SK-N-SH (cell line): ENCODE results near the gene CFAP65. TPM values are rescaled to one million over a fixed set of nuclear protein-coding genes. Genes with fewer than 3 reads are reported as not detected.

Experiments used
- CTCF ChIA-PET: fragments of 300-600, 350-600 bp; formaldehyde crosslinking; extraction: SDS; loops from one replicate; lab custom pipeline; 2021; lab: Yijun Ruan, JAX
- POLR2A ChIA-PET: fragments of 350-600 bp; sonication (Branson Sonifier 250); formaldehyde crosslinking; extraction: SDS; loops from one replicate; lab custom pipeline; 2020; ENCODE audit warnings: antibody characterized with exemption, inconsistent platforms; lab: Yijun Ruan, JAX
- DNase-seq: peaks from one replicate; pipeline ENCODE4 v3.0.0; 2012
- H2AFZ ChIP-seq: fragments of 200-600 bp; sonication (generic); 2 replicates; pipeline ENCODE4 v1.8.1; 2016; ENCODE audit warnings: antibody characterized with exemption, mild to moderate bottlenecking, low read depth
- H3F3A ChIP-seq: fragments of 200-600 bp; sonication (generic); replicated peaks from 2 replicates; pipeline ENCODE3; 2016; ENCODE audit warnings: antibody characterized with exemption, mild to moderate bottlenecking; ENCODE audit not compliant: insufficient read depth
- H3K27ac ChIP-seq, 2 experiments: fragments of 200-500 bp in 1 of 2; fragments of 200-600 bp in 1 of 2; sonication (Bioruptor generic) in 1 of 2; sonication (generic), shearing (Covaris generic) in 1 of 2; 2 replicates each; pipeline versions ENCODE4 v1.5.1 to v1.6.1; 2014 to 2016; ENCODE audit warnings: low read depth in 2 of 2, inconsistent platforms in 1 of 2, low read length in 1 of 2, mild to moderate bottlenecking in 1 of 2, mixed read lengths in 1 of 2
- H3K27me3 ChIP-seq: fragments of 200-600 bp; sonication (generic), shearing (Covaris generic); 2 replicates; pipeline ENCODE4 v1.6.1; 2016; ENCODE audit warnings: mixed run types; ENCODE audit not compliant: insufficient read depth
- H3K36me3 ChIP-seq, 2 experiments: fragments of 200-500 bp in 1 of 2; fragments of 200-600 bp in 1 of 2; sonication (Bioruptor generic) in 1 of 2; sonication (generic) in 1 of 2; replicated peaks in 1 of 2; 2 replicates each; pipeline versions ENCODE3 to v1.5.1; 2014 to 2016; ENCODE audit warnings: low read length in 1 of 2, mild to moderate bottlenecking in 1 of 2; ENCODE audit not compliant: insufficient read depth in 2 of 2, control insufficient read depth in 1 of 2
- H3K4me1 ChIP-seq, 2 experiments: fragments of 200-500 bp in 1 of 2; fragments of 200-600 bp in 1 of 2; sonication (Bioruptor generic) in 1 of 2; sonication (generic), shearing (Covaris generic) in 1 of 2; 2 replicates each; pipeline versions ENCODE4 v1.5.1 to v1.6.1; 2014 to 2016; ENCODE audit warnings: low read depth in 1 of 2, low read length in 1 of 2, mixed run types in 1 of 2; ENCODE audit not compliant: insufficient read depth in 2 of 2, control insufficient read depth in 1 of 2
- H3K4me2 ChIP-seq: fragments of 200-600 bp; sonication (generic), shearing (Covaris generic); 2 replicates; pipeline ENCODE4 v1.6.1; 2017; ENCODE audit warnings: mixed run types
- H3K4me3 ChIP-seq, 2 experiments: fragments of 200-500 bp in 1 of 2; fragments of 200-600 bp in 1 of 2; sonication (Bioruptor generic) in 1 of 2; sonication (generic), shearing (Covaris generic) in 1 of 2; 2 replicates each; pipeline versions ENCODE4 v1.5.1 to v1.8.1; 2014 to 2016; ENCODE audit warnings: low read depth in 2 of 2, inconsistent platforms in 1 of 2, low read length in 1 of 2, mild to moderate bottlenecking in 1 of 2, mixed read lengths in 1 of 2, moderate library complexity in 1 of 2
- H3K79me2 ChIP-seq: fragments of 200-600 bp; sonication (generic); 2 replicates; pipeline ENCODE4 v1.8.1; 2017; ENCODE audit warnings: mild to moderate bottlenecking; ENCODE audit not compliant: insufficient read depth
- H3K9ac ChIP-seq: fragments of 200-600 bp; sonication (generic); 2 replicates; pipeline ENCODE4 v1.6.1; 2017; ENCODE audit warnings: mixed run types
- H3K9me2 ChIP-seq: fragments of 200-600 bp; sonication (generic); 2 replicates; pipeline ENCODE4 v1.6.1; 2017; ENCODE audit warnings: mixed run types
- H3K9me3 ChIP-seq: fragments of 200-600 bp; sonication (generic); 2 replicates; pipeline ENCODE4 v1.6.1; 2017; ENCODE audit warnings: mixed run types, mild to moderate bottlenecking, moderate library complexity
- H4K20me1 ChIP-seq: fragments of 200-600 bp; sonication (generic); 2 replicates; pipeline ENCODE4 v1.6.1; 2017; ENCODE audit warnings: mild to moderate bottlenecking, mixed run types; ENCODE audit not compliant: insufficient read depth
- CHD2 ChIP-seq: fragments of 150-350 bp; IDR thresholded peaks from 2 replicates; pipeline ENCODE4 v1.6.1; 2018; ENCODE audit warnings: low read length; ENCODE audit not compliant: partially characterized antibody
- ELF1 ChIP-seq: IDR thresholded peaks from 2 replicates; pipeline ENCODE4 v1.4.0; 2012
- FOXJ3 ChIP-seq: sonication (generic); formaldehyde crosslinking; IDR thresholded peaks from 2 replicates; pipeline ENCODE4 v1.5.1; 2020; ENCODE audit warnings: mild to moderate bottlenecking, missing genetic modification reagents
- MEF2A ChIP-seq: IDR thresholded peaks from 2 replicates; pipeline ENCODE4 v1.4.0; 2012; ENCODE audit warnings: low read depth, borderline replicate concordance
- NFIC ChIP-seq: IDR thresholded peaks from 2 replicates; pipeline ENCODE4 v1.4.0; 2012; ENCODE audit warnings: borderline replicate concordance
- NRF1 ChIP-seq: IDR thresholded peaks from 2 replicates; pipeline ENCODE4 v1.6.1; 2012; ENCODE audit warnings: low read depth, mild to moderate bottlenecking, low read length
- POLR2AphosphoS5 ChIP-seq: IDR thresholded peaks from 2 replicates; pipeline ENCODE4 v1.6.1; 2012; ENCODE audit warnings: low read depth, low read length
- RAD21 ChIP-seq: IDR thresholded peaks from 2 replicates; pipeline ENCODE4 v1.6.1; 2012; ENCODE audit warnings: mild to moderate bottlenecking, low read length
- RXRA ChIP-seq: IDR thresholded peaks from 2 replicates; pipeline ENCODE4 v1.4.0; 2012; ENCODE audit warnings: low read depth, mild to moderate bottlenecking, borderline replicate concordance
- SMC3 ChIP-seq: IDR thresholded peaks from 2 replicates; pipeline ENCODE4 v1.6.1; 2012; ENCODE audit warnings: low read depth, low read length, improper control_type of control experiment
- TAF1 ChIP-seq: IDR thresholded peaks from 2 replicates; pipeline ENCODE4 v1.6.1; 2012; ENCODE audit warnings: low read depth, mild to moderate bottlenecking, low read length, moderate library complexity, borderline replicate concordance
- YY1 ChIP-seq: IDR thresholded peaks from 2 replicates; pipeline ENCODE4 v1.4.0; 2012; ENCODE audit warnings: low read depth, mild to moderate bottlenecking
- WGBS: methylation state at CpG from one replicate; pipeline ENCODE4 v1.1.6; 2017; ENCODE audit warnings: low lambda C conversion rate; 5-methylcytosine and 5-hydroxymethylcytosine counted together
- polyA plus RNA-seq, 3 experiments: library from polyadenylated mRNA; depleted of rRNA; stranded (reverse); fragments of >200 nt; gene quantifications; 2 replicates each; pipeline ENCODE4 v1.2.3, GENCODE V29; 2012
- TF ChIP-seq, protein P1 (sequence below): IDR thresholded peaks from 2 replicates; pipeline ENCODE4 v1.4.0; 2012; ENCODE audit warnings: low read depth, borderline replicate concordance
- TF ChIP-seq, protein P2 (sequence below): fragments of 150-350 bp; IDR thresholded peaks from 2 replicates; pipeline ENCODE4 v1.6.1; 2016; ENCODE audit warnings: mild to moderate bottlenecking, low read depth, low read length
- TF ChIP-seq, protein P3 (sequence below): IDR thresholded peaks from 2 replicates; pipeline ENCODE4 v1.6.1; 2012; ENCODE audit warnings: mild to moderate bottlenecking, low read depth, low read length, moderate library complexity

CFAP65 gene
- polyA plus RNA-seq, 1 of the 3 experiments (the other 2 are of a cell fraction), result 0.95 TPM

DNA sequence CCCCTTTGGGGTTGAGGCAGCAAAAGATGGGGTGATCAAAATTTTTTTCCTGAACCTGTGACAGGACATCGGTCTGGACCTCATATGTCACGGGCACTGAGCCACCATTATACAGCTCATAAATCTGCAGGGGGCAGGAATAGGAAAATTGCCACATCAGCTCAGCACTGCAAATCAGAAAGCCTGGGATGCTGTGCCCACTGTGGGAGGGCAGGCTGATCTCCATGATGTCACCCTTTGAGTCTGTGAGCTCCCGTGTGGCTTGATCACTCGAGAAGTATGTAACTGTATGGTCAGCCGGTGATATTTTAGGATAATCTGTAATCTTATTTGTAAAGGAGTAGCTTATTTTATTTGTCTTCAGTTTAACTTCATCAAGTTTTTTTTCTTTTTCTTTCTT is 30.4 kb downstream of the CFAP65 start:
- POLR2A ChIA-PET, result interaction anchor here (0.8 kb wide), 1 partner anchor 9 kb away, joined by 3 read pairs; no protein-coding TSS in a partner anchor
- H3K4me2 ChIP-seq, result no peak overlapping the region
- WGBS, result 56% methylated on average over 5 of the region's 5 CpGs
- no peaks in the 10 kb centered on the region for H3K9me3 ChIP-seq
- H3K9me2 ChIP-seq, result no peaks in the 10 kb centered on the region
- H3K27me3 ChIP-seq, result no peaks in the 10 kb centered on the region
- no peaks in the 10 kb centered on the region for H4K20me1 ChIP-seq
- no peaks in the 10 kb centered on the region for H3K36me3 ChIP-seq
- TF ChIP-seq MEF2A (no peak), NRF1 (no peak), TAF1 (no peak), POLR2AphosphoS5 (no peak), YY1 (no peak), FOXJ3 (CRISPR knock-in tag) (no peak), CHD2 (no peak), RXRA (no peak), SMC3 (no peak), RAD21 (no peak), ELF1 (no peak), NFIC (no peak)
- TF ChIP-seq, protein P1, sequence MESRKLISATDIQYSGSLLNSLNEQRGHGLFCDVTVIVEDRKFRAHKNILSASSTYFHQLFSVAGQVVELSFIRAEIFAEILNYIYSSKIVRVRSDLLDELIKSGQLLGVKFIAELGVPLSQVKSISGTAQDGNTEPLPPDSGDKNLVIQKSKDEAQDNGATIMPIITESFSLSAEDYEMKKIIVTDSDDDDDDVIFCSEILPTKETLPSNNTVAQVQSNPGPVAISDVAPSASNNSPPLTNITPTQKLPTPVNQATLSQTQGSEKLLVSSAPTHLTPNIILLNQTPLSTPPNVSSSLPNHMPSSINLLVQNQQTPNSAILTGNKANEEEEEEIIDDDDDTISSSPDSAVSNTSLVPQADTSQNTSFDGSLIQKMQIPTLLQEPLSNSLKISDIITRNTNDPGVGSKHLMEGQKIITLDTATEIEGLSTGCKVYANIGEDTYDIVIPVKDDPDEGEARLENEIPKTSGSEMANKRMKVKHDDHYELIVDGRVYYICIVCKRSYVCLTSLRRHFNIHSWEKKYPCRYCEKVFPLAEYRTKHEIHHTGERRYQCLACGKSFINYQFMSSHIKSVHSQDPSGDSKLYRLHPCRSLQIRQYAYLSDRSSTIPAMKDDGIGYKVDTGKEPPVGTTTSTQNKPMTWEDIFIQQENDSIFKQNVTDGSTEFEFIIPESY, result no peak
- TF ChIP-seq, protein P2, sequence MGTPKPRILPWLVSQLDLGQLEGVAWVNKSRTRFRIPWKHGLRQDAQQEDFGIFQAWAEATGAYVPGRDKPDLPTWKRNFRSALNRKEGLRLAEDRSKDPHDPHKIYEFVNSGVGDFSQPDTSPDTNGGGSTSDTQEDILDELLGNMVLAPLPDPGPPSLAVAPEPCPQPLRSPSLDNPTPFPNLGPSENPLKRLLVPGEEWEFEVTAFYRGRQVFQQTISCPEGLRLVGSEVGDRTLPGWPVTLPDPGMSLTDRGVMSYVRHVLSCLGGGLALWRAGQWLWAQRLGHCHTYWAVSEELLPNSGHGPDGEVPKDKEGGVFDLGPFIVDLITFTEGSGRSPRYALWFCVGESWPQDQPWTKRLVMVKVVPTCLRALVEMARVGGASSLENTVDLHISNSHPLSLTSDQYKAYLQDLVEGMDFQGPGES, result no peak
- TF ChIP-seq, protein P3, sequence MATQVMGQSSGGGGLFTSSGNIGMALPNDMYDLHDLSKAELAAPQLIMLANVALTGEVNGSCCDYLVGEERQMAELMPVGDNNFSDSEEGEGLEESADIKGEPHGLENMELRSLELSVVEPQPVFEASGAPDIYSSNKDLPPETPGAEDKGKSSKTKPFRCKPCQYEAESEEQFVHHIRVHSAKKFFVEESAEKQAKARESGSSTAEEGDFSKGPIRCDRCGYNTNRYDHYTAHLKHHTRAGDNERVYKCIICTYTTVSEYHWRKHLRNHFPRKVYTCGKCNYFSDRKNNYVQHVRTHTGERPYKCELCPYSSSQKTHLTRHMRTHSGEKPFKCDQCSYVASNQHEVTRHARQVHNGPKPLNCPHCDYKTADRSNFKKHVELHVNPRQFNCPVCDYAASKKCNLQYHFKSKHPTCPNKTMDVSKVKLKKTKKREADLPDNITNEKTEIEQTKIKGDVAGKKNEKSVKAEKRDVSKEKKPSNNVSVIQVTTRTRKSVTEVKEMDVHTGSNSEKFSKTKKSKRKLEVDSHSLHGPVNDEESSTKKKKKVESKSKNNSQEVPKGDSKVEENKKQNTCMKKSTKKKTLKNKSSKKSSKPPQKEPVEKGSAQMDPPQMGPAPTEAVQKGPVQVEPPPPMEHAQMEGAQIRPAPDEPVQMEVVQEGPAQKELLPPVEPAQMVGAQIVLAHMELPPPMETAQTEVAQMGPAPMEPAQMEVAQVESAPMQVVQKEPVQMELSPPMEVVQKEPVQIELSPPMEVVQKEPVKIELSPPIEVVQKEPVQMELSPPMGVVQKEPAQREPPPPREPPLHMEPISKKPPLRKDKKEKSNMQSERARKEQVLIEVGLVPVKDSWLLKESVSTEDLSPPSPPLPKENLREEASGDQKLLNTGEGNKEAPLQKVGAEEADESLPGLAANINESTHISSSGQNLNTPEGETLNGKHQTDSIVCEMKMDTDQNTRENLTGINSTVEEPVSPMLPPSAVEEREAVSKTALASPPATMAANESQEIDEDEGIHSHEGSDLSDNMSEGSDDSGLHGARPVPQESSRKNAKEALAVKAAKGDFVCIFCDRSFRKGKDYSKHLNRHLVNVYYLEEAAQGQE, result no peak
- H3K9ac ChIP-seq, result no peak overlapping the region
- CTCF ChIA-PET, result interaction anchor here (0.9 to 20.3 kb wide), 10 partner anchors 10 to 143 kb away, joined by 3 to 258 read pairs (median 6); no protein-coding TSS in a partner anchor
- DNase-seq, result no peak
- H3K79me2 ChIP-seq, result no peaks in the 10 kb centered on the region
- H3K4me3 ChIP-seq, result no peak overlapping the region
- no peak overlapping the region for H3K27ac ChIP-seq
- no peaks in the 10 kb centered on the region for H3K4me1 ChIP-seq
- no peaks in the 10 kb centered on the region for H3F3A ChIP-seq
- H2AFZ ChIP-seq, result no peak overlapping the region
